Astrocyte (in vitro differentiated cells and primary cell): ENCODE data around the gene ATP6V0D1. TPM values are rescaled to one million over a fixed set of nuclear protein-coding genes. Genes with fewer than 3 reads are reported as not detected.

Source experiments
- DNase-seq: peaks from one replicate; pipeline ENCODE4 v3.0.0-alpha.2; 2010; ENCODE audit warnings: low read depth
- FAIRE-seq: peaks from 2 replicates; lab custom pipeline; 2011; peaks lifted over from hg19 to GRCh38; lab: Jason Lieb, UNC
- H2AFZ ChIP-seq: 2 replicates; pipeline ENCODE4 v1.6.0; 2012; ENCODE audit warnings: low read depth, low read length, inconsistent platforms
- H3K27ac ChIP-seq: 2 replicates; pipeline ENCODE4 v1.5.1; 2011; ENCODE audit warnings: low read depth, low read length, inconsistent platforms
- H3K27me3 ChIP-seq: 2 replicates; pipeline ENCODE4 v1.6.0; 2011; ENCODE audit warnings: low read length, inconsistent platforms; ENCODE audit not compliant: insufficient read depth
- H3K36me3 ChIP-seq: 2 replicates; pipeline ENCODE4 v1.5.1; 2011; ENCODE audit warnings: low read length, inconsistent platforms; ENCODE audit not compliant: insufficient read depth
- H3K4me1 ChIP-seq: 2 replicates; pipeline ENCODE4 v1.5.1; 2011; ENCODE audit warnings: low read length, inconsistent platforms; ENCODE audit not compliant: insufficient read depth
- H3K4me2 ChIP-seq: 2 replicates; pipeline ENCODE4 v1.6.0; 2012; ENCODE audit warnings: low read length, inconsistent platforms
- H3K4me3 ChIP-seq: 2 replicates; pipeline ENCODE4 v1.5.1; 2011; ENCODE audit warnings: low read depth, mild to moderate bottlenecking, low read length, inconsistent platforms; ENCODE audit not compliant: insufficient read depth
- H3K79me2 ChIP-seq: 2 replicates; pipeline ENCODE4 v1.6.0; 2012; ENCODE audit warnings: mild to moderate bottlenecking, low read length, inconsistent platforms; ENCODE audit not compliant: insufficient read depth
- H3K9ac ChIP-seq: 2 replicates; pipeline ENCODE4 v1.6.0; 2012; ENCODE audit warnings: mild to moderate bottlenecking, low read length, inconsistent platforms
- H3K9me3 ChIP-seq: 2 replicates; pipeline ENCODE4 v1.5.1; 2012; ENCODE audit warnings: low read depth, mild to moderate bottlenecking, low read length, inconsistent platforms; ENCODE audit not compliant: insufficient read depth
- H4K20me1 ChIP-seq: 2 replicates; pipeline ENCODE4 v1.6.0; 2012; ENCODE audit warnings: low read length, inconsistent platforms; ENCODE audit not compliant: insufficient read depth
- H3K27ac Mint-ChIP-seq: one replicate; pipeline ENCODE4 v1.8.0; 2021; ENCODE audit warnings: mild to moderate bottlenecking, mixed read lengths; ENCODE audit not compliant: unreplicated experiment
- H3K27me3 Mint-ChIP-seq: one replicate; pipeline ENCODE4 v1.8.0; 2021; ENCODE audit warnings: low read depth, mixed read lengths; ENCODE audit not compliant: unreplicated experiment
- H3K36me3 Mint-ChIP-seq: one replicate; pipeline ENCODE4 v1.8.0; 2021; ENCODE audit warnings: low read depth, mixed read lengths; ENCODE audit not compliant: unreplicated experiment
- H3K4me1 Mint-ChIP-seq: one replicate; pipeline ENCODE4 v1.8.0; 2021; ENCODE audit warnings: low read depth, mixed read lengths; ENCODE audit not compliant: unreplicated experiment
- H3K4me3 Mint-ChIP-seq: one replicate; pipeline ENCODE4 v1.8.0; 2021; ENCODE audit warnings: mild to moderate bottlenecking, moderate library complexity, mixed read lengths; ENCODE audit not compliant: unreplicated experiment
- H3K9me3 Mint-ChIP-seq: one replicate; pipeline ENCODE4 v1.8.0; 2021; ENCODE audit warnings: mild to moderate bottlenecking, mixed read lengths; ENCODE audit not compliant: unreplicated experiment
- CTCF ChIP-seq: IDR thresholded peaks from 2 replicates; pipeline ENCODE4 v1.5.1; 2011; ENCODE audit warnings: low read depth, mild to moderate bottlenecking, inconsistent platforms, low read length, moderate library complexity; ENCODE audit not compliant: insufficient read depth
- EZH2 ChIP-seq: IDR thresholded peaks from 2 replicates; pipeline ENCODE4 v1.6.1; 2012; ENCODE audit warnings: mild to moderate bottlenecking, low read length, inconsistent platforms; ENCODE audit not compliant: insufficient read depth
- total RNA-seq: library from RNA; stranded (reverse); gene quantifications from 2 replicates; pipeline ENCODE4 v1.2.1, GENCODE V29; 2021

Gene ATP6V0D1
- total RNA-seq, 1 donor from 2014 or later = 114 TPM

- Mint-ChIP-seq H3K36me3 (peaks cover 2% of the 10 kb centered on the region), H3K27ac (peak overlapping the region; percentile 26), H3K9me3 (peaks cover 2% of the 10 kb centered on the region), H3K4me3 (peak overlapping the region; percentile 34), H3K4me1 (no peaks in the 10 kb centered on the region), H3K27me3 (peaks cover 41% of the 10 kb centered on the region)
- Histone ChIP-seq H3K4me2 (peak overlapping the region; percentile 59), H3K27me3 (peaks cover 3% of the 10 kb centered on the region), H3K4me1 (peaks cover 25% of the 10 kb centered on the region), H3K79me2 (no peaks in the 10 kb centered on the region), H3K27ac (no peak overlapping the region), H3K9me3 (no peaks in the 10 kb centered on the region), H3K4me3 (no peak overlapping the region), H3K36me3 (no peaks in the 10 kb centered on the region), H2AFZ (no peak overlapping the region), H3K9ac (peak overlapping the region; percentile 71), H4K20me1 (peaks cover 4% of the 10 kb centered on the region)
- FAIRE-seq = no peak
- TF ChIP-seq CTCF (no peak), EZH2 (no peak)
- DNase-seq = no peak
These were observed 83.7 kb downstream of the ATP6V0D1 start for GRCh38 chr16:67397036-67397801.

GRCh38 chr16:67396159-67397035 lies 84.6 kb downstream of the ATP6V0D1 start:
- no peaks in the 10 kb centered on the region for H3K79me2 ChIP-seq
- Mint-ChIP-seq H3K36me3 (peaks cover 2% of the 10 kb centered on the region), H3K27me3 (peaks cover 39% of the 10 kb centered on the region), H3K4me1 (no peaks in the 10 kb centered on the region), H3K27ac (no peak overlapping the region), H3K4me3 (no peak overlapping the region), H3K9me3 (peaks cover 2% of the 10 kb centered on the region)
- peak overlapping the region; percentile 71 for H3K9ac ChIP-seq
- no peak overlapping the region for H3K4me3 ChIP-seq
- H3K4me1 ChIP-seq = peaks cover 25% of the 10 kb centered on the region
- TF ChIP-seq CTCF = no peak
- no peak for TF ChIP-seq EZH2
- H3K4me2 ChIP-seq = peak overlapping the region; percentile 59
- H2AFZ ChIP-seq = peak overlapping the region; percentile 24
- peak; percentile 60 for DNase-seq
- H3K9me3 ChIP-seq = no peaks in the 10 kb centered on the region
- H3K27me3 ChIP-seq = peaks cover 3% of the 10 kb centered on the region
- no peak for FAIRE-seq
- peaks cover 4% of the 10 kb centered on the region for H4K20me1 ChIP-seq
- no peak overlapping the region for H3K27ac ChIP-seq
- no peaks in the 10 kb centered on the region for H3K36me3 ChIP-seq
